ENCODE measurements around the gene EFNA5.

DNA sequence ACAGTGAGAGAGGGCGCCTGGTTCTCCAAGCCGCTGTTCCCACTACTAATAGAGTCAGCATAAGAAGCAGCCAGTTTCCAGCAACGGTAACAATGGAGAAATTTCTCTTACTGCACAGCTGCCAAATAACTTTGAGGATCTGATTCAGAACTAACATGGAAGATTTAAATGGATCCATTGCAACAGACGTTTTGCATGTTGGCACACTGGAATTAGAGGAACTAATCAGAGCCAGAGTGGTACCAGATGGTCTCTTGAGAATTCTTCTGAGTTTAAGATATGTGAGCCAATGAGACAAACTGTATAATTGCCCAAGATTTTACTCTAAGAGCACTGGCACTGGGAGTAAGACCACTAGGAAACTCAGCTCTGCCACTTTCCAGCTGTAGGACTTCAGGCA is 186.5 kb downstream of the EFNA5 start:
- TF ChIP-seq YY1 (IDR thresholded peaks at IDR 0.05; ENCODE audit: insufficient read depth, insufficient read length) (no peak), ZNF274 (IDR thresholded peaks at IDR 0.05; ENCODE audit: low read depth, low read length) (no peak)

Measured in NT2/D1 (cell line).